AG04450 (cell line): Measurements from ENCODE around the gene PBX1. TPM values are rescaled to one million over a fixed set of nuclear protein-coding genes. Genes with fewer than 3 reads are reported as not detected.

Experiments used
- CTCF ChIA-PET: fragments of 300-600, 350-600 bp; formaldehyde crosslinking; extraction: SDS; loops from one replicate; lab custom pipeline; 2022; ENCODE audit warnings: antibody characterized with exemption, inconsistent platforms; lab: Charles Lee
- POLR2A ChIA-PET: fragments of 350-600 bp; formaldehyde crosslinking; extraction: SDS; loops from one replicate; lab custom pipeline; 2021; ENCODE audit warnings: antibody characterized with exemption, inconsistent platforms; lab: Yijun Ruan, JAX
- DNase-seq: peaks from one replicate; pipeline ENCODE4 v3.0.0-alpha.2; 2011; ENCODE audit warnings: low read depth, low spot score
- H3K27ac ChIP-seq: one replicate; pipeline ENCODE4 v1.5.1; 2012; ENCODE audit warnings: low read depth, low read length, control low read depth
- H3K27me3 ChIP-seq: one replicate; pipeline ENCODE4 v1.6.0; 2012; ENCODE audit warnings: low read length; ENCODE audit not compliant: control insufficient read depth, insufficient read depth
- H3K4me3 ChIP-seq: 2 replicates; pipeline ENCODE4 v1.5.1; 2011; ENCODE audit warnings: mild to moderate bottlenecking, low read depth, low read length, control low read depth
- H3K9me3 ChIP-seq: 2 replicates; pipeline ENCODE4 v1.5.1; 2012; ENCODE audit warnings: low read length; ENCODE audit not compliant: control insufficient read depth, insufficient read depth
- polyA plus RNA-seq: library from polyadenylated mRNA; depleted of rRNA; stranded (reverse); fragments of >200 nt; gene quantifications from 2 replicates; pipeline ENCODE4 v1.2.3, GENCODE V29; 2011
- TF ChIP-seq, protein P1 (sequence below): IDR thresholded peaks from 2 replicates; pipeline ENCODE4 v1.5.1; 2011; ENCODE audit warnings: low read depth, low read length, control low read depth, inconsistent platforms

Gene PBX1
- polyA plus RNA-seq, 1 experiment, result 49.9 TPM

- TF ChIP-seq, protein P1, sequence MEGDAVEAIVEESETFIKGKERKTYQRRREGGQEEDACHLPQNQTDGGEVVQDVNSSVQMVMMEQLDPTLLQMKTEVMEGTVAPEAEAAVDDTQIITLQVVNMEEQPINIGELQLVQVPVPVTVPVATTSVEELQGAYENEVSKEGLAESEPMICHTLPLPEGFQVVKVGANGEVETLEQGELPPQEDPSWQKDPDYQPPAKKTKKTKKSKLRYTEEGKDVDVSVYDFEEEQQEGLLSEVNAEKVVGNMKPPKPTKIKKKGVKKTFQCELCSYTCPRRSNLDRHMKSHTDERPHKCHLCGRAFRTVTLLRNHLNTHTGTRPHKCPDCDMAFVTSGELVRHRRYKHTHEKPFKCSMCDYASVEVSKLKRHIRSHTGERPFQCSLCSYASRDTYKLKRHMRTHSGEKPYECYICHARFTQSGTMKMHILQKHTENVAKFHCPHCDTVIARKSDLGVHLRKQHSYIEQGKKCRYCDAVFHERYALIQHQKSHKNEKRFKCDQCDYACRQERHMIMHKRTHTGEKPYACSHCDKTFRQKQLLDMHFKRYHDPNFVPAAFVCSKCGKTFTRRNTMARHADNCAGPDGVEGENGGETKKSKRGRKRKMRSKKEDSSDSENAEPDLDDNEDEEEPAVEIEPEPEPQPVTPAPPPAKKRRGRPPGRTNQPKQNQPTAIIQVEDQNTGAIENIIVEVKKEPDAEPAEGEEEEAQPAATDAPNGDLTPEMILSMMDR, result no peak
- H3K27ac ChIP-seq, result no peak overlapping the region
- H3K4me3 ChIP-seq, result no peak overlapping the region
- POLR2A ChIA-PET, result no interaction called here
- H3K27me3 ChIP-seq, result no peaks in the 10 kb centered on the region
- peaks cover 3% of the 10 kb centered on the region; the same call in 1 of the 2 replicates for H3K9me3 ChIP-seq
- CTCF ChIA-PET, result no interaction called here
- no peak for DNase-seq
These were observed 111.0 kb downstream of the PBX1 start for GRCh38 chr1:164670026-164670425.

DNA sequence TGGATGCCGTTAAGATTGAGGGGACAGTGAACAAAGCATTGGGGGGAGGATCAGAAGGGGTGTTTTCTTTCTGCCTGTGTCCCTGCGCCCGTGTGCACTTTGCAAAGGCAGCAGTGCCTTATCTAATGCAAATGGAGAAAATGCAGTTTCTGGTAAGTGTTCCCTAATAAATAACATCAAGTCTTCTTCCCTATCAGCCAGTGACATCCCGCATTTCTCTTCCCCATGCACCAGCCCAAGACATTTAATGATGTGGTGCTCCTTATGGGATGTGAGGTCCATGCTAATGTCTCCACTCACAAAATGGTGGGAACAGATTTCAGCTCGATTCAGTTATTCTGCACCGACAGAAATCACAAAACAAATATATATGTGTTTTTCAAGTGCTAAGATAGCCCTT, 111.8 kb downstream of the PBX1 start:
- DNase-seq, result no peak
- Histone ChIP-seq H3K27ac (no peak overlapping the region), H3K4me3 (no peak overlapping the region), H3K27me3 (no peaks in the 10 kb centered on the region), H3K9me3 (peaks cover 3% of the 10 kb centered on the region; the same call in 1 of the 2 replicates)
- CTCF ChIA-PET, result interaction anchor here (0.7 kb wide), 1 partner anchor 1490 kb away, joined by 3 read pairs; no protein-coding TSS in a partner anchor
- TF ChIP-seq, protein P1, result no peak
- POLR2A ChIA-PET, result no interaction called here

- POLR2A ChIA-PET, result no interaction called here
- CTCF ChIA-PET, result interaction anchor here (0.6 to 1.5 kb wide), 3 partner anchors 53 to 116 kb away, joined by 3 read pairs; no protein-coding TSS in a partner anchor
These were observed 112.5 kb downstream of the PBX1 start for GRCh38 chr1:164671323-164671965.

GRCh38 chr1:164671966-164672571, 113.1 kb downstream of the PBX1 start:
- H3K27ac ChIP-seq, result no peak overlapping the region
- TF ChIP-seq, protein P1, result no peak
- H3K4me3 ChIP-seq, result no peak overlapping the region
- H3K27me3 ChIP-seq, result no peaks in the 10 kb centered on the region
- ChIA-PET CTCF (interaction anchor here (0.6 to 1.5 kb wide), 3 partner anchors 53 to 116 kb away, joined by 3 read pairs; no protein-coding TSS in a partner anchor), POLR2A (no interaction called here)
- H3K9me3 ChIP-seq, result peaks cover 3% of the 10 kb centered on the region; the same call in 1 of the 2 replicates
- no peak for DNase-seq

More at GRCh38 chr1:164671323-164671965, 112.5 kb downstream of the PBX1 start:
- Histone ChIP-seq H3K4me3 (no peak overlapping the region), H3K27ac (no peak overlapping the region), H3K9me3 (peaks cover 3% of the 10 kb centered on the region; the same call in 1 of the 2 replicates), H3K27me3 (no peaks in the 10 kb centered on the region)
- TF ChIP-seq, protein P1, result no peak
- no peak for DNase-seq

GRCh38 chr1:164672588-164672987, 113.6 kb downstream of the PBX1 start:
- Histone ChIP-seq H3K27ac (no peak overlapping the region), H3K9me3 (peaks cover 3% of the 10 kb centered on the region; the same call in 1 of the 2 replicates), H3K4me3 (no peak overlapping the region), H3K27me3 (no peaks in the 10 kb centered on the region)
- TF ChIP-seq, protein P1, result no peak
- ChIA-PET CTCF (interaction anchor here (0.6 to 1.5 kb wide), 3 partner anchors 54 to 1500 kb away, joined by 3 read pairs; no protein-coding TSS in a partner anchor), POLR2A (no interaction called here)
- no peak for DNase-seq
